HG03103 (cell line): ENCODE results near the gene SOCS1.

Experiments
- ATAC-seq: cut with Tn5 transposase; IDR thresholded peaks from one replicate; pipeline ENCODE4 v1.9.1; 2021; ENCODE audit warnings: low read depth; ENCODE audit not compliant: unreplicated experiment

The SOCS1 gene

DNA sequence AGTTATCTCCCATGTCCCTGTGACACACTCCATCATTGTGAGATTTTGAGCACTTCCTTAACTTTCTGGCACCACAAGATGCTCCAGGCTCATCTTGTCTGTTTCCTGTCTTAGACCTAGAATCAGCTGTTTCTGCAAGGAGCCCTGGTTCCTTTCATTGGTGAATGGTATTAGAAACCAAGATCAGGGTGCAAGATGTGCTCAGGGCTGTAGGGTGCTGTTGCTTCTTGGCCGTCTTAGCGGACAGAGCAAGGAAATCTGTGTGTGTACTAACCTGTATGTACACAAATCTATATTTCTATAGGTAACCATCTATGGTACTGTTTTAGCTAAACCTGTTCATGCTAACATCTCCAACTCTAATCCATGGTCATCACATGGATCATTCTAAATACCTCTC lies 33.2 kb upstream of the SOCS1 start:
- no peak for ATAC-seq

DNA sequence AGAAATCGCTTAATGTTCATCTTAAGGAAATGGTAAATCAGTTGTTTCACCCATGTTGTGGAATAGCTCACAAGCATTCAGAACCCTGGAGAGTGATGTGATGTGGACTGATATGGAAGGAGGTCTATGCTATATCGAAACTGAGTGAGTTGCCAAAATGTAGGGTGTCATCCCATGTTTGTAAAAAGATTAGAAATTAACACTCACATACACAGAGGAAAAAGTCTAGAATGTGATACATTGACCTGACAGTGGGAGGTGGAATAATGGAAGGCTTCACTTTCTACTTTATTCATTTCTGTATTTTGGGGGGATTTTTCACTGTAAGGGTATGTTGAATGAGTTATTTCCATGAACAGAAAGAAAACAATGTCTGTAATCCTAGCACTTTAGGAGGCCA lies 29.8 kb upstream of the SOCS1 start:
- no peak for ATAC-seq

DNA sequence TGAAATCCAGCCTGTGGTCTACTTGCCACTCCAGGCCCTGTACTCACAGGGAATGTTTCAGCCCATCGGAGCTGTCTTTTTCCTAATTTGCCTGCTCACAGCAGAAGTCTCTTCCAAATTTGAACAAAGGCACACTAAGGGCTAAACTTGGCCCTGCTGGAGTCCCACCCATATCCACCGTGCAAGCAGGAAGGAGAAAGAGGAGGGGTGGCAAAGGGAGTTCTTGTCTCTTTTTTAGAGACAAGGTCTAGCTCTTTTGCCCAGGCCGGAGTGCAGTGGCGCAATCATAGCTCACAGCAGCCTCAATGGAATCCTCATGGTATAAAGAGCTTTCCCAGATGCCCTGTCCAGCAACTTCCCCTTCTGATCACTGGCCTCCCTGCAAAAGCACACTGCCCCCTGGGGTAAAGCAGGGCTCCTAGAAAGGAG lies 27.8 kb upstream of the SOCS1 start:
- ATAC-seq: no peak

DNA sequence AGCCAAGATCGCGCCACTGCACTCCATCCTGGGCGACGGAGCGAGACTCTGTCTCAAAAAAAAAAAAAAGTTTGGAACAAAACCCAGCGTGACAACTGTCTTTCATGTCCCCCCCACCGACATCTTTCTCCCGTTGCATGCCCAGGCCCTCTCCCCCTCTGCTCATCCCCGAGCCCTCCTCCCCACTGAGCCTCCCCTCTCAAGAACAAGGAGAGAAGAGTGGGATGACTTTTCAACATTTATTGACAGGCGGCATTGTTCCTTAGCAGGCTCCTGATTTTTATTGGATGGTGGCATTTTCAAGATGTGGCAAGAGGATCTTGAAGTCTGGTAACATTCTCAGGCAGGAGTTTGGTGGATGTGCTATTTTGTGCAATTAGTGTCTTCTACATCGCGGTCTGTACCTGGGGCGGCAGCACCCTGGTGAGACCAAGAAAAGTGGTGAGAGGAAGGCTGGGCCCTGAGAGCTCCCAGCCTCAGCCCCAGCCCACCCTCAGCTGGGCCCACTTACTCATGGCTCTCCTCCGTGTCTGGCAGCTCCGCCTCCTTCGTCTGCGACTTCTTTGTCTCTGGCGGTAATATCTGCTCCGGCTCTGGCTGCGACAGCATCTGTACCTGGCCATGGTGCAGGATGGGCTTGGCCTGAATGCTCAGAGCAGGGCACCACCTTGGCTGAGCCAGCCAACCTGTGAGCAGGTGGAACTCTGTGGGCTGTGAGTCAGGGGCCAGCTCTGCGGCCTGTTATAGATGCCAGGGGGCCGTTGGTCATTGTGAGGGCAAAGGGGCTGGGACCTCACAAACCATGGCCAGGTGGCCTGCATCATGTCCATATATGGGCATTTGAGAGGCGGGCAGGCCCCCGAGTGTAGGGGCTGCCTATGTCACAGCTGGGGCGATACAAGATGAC lies 24.9 kb upstream of the SOCS1 start, which contains the start of gene PRM1:
Gene PRM1, minus strand, starts transcription at position 715 of the 907 bp plus-strand sequence. Its CDS starts 92 bp downstream, at position 623.
- no peak for ATAC-seq

DNA sequence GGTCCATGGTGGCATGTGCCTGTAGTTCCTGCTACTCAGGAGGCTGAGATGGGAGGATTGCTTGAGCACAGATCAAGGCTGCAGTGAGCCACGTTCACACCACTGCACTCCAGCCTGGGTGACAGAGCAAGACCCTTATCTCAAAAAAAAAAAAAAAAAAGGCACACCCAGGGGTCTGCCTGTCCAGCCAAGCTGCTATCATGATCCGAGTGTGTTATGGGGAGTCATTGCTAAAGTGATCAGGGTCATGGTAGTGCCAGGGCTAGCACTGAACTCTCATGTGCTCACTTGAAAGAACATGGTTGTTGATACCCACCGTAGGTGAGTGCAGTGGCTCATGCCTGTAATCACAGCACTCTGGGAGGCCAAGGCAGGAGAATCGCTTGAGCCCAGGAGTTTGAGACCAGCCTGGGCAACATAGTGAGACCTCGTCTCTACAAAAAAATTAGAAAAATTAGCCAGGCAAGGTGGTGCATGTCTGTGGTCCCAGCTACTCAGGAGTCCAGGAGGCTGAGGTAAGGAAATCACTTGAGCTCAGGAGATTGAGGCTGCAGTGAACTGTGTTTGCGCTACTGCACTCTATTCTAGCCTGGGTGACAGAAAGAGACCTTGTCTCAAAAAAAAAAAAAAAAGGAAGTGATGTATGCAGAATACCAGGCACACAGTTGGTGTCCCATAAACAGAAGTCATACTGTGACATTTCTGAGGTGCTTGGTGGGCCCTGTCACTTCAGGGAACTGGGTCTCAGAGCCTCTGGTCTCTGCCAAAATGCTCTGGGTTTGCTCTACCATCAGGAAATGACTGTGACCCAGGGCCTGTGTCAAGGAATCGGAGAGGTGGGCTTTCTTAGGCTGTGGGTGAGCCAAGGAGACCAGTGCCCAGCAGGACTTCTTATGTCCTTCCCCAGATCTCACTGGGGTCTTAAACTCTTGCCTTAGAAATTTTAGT lies 23.0 kb upstream of the SOCS1 start:
- no peak for ATAC-seq

DNA sequence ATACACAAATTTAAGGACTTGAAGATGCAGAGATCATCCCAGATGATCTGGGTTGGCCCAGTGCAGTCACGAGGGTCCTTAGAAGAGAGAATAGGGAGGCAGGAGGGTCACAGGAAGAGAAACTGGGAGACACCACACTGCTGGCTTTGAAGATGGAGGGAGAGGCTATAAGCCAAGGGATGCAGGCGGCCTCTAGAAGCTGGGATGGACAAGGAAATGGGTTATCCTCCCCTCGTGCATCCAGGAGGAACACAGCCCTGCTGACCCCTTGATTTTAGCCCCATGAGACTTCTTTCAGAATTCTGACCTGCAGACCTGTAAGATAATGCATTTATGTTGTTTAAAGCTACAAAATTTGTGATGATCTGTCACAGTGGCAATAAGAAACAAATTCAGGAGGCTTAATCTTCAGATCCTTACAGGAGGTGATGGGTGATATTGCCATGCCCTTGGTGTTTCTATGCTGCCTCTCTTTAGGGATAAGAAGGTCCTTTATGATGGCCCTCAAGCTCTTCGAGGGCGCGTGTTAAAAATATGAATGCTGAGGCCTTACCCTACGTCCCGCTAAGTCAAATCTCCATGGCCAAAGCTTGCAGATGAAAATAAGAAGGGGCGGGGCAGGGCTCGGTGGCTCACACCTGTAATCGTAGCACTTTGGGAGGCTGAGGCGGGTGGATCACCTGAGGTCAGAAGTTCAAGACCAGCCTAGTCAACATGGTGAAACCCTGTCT lies 21.8 kb upstream of the SOCS1 start:
- no peak for ATAC-seq

DNA sequence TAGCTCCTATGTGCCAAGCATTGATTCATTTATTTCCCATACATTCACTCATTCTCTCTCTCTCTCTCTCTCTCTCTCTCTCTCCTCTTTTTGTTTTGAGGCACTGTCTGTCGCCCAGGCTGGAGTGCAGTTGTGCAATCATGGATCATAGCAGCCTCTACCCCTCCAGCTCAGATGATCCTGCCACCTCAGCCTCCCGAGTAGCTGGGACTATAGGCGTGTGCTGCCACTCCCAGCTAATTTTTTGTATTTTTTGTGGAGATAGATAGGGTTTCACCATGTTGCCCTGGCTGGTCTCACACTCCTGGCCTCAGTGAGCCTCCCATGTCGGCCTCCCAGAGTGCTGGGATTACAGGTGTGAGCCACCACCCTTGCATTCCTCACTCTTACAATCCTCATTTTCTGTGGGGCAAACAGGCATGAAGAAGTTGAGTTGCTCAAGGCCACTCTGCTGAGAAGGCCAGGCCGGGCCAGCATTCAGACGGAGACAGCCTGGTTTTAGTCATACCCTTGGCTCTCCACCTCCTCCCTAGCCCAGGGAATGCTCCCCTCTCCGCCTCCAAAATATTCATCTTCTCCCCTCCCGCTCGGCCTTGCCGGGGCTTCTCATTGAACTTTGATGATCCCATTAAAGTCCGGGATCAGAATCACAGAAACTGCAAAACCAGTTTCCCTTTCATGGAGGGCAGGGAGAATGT lies 21.0 kb upstream of the SOCS1 start:
- no peak for ATAC-seq

DNA sequence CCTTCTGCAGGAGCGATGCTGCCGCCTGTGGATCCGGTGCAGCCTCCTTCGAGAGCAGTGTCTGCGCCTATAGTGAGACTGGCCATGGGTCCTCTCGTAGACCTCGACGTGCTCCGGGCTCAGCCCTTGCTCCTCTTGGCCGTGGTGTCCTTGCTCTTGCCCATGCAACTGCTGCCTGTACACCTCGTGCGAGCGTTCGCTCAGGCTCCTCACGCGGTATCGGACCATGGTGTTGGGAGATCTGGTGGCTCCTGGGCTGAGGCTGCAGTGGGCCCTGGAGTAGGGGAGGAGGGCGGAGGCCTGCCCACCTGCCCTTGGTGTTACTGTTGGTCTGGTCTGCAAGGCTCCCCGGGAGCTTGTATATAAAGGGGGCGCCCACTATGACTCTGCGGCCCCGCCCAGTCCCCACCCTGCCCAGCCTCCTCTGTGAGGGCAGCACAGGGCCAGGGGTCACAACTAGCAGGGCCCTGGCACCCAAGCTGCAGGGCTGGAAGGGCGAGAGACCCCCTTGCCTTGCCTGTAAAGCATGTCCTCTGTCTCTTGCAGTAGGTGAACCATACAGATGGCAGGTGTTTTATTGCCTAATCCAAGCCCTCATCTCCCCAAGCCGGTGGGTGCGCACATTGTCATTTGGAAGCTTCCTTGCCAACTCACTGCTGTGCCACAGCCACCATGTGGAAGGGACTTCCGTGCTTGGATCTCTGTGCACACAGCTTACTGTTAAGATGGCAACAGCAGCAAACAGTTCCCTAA lies 20.3 kb upstream of the SOCS1 start, which contains the start of gene PRM2:
Gene PRM2, minus strand, starts transcription at position 338 of the 753 bp plus-strand sequence. Its CDS starts 110 bp downstream, at position 228.
- ATAC-seq: no peak

DNA sequence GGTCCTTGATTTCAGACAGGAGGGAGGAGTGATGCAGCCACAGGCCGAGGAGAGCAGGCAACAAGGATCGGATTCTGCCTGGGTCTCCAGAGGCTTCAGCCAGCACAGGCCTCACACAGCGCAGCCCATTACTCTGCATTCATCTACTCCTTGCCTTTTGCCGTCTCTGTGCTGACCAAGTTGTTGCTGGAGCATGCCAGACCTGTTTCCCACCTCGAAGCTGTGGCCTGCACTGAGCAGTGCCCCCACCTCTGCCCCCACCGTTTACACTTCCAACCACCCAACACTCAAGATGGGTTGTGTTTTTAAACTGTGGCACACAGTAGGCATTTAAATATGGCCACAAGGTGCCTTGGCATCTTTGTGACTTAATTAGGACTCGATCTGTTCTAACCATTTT lies 19.0 kb upstream of the SOCS1 start:
- ATAC-seq: no peak

DNA sequence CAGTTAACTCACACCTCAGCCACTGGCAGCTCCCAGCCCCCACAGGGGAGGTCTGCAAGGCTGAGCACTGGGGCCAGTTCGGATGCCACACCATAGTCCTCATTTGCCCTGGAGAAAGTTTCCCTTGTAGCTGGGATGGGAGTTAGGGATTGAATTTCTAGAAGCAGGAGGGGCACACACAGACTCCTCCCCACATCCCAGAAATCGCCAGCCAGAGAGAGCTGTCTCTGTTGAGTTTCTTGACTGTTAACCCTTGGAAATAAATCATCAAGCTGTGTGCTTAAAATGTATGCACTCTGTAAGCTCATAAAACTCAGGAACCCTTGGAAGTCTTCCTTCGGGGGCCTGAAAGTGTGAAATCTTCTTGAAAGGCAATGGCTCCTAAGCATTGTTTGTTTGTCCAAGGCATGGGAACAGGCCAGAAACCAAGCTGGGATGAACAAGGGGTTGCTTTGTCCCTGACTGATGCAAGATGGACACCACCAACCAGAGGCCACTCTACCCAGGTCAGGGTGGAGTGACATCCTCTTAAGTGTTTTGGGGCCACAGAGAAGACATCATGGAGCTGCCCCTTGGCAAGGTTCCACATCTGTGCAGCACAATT lies 17.8 kb upstream of the SOCS1 start:
- ATAC-seq: no peak

DNA sequence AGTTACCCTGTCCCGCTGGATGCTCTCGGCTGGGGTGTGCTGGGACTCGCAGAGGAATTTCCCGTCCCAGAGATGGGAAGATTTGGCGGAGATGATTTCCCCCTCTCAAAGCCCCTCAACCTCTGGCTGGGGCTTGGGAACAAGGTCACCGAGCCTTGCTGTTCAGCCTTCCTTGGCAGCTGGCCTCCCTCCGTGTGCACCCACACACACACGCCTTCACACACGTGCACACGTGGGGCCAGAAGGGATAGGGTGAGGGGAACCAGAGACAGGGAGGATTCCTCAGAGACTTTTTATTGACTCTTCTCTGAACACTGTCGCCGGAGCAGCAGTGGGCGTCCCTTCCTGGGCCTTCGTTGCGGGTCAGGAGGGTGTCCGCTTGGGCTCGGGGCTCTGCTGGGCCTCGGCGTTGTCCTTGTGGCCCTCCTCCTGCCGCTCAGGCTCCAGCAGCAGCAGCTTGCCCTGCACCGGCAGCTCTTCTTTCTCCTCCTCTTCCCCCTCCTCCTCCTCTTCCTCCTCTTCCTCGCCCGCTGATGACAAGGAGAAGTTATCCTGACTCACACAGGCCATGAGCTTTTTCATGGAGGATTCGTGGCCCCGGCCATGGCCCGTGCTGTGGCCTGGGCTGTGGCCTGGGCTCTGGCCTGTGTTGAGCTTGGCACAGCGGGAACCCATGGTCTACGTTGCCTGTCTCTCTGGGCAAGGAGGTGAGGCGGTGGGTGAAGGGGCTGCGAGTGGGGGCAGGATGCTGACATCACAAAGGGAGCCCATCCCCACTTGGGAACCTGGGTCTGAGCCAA lies 17.1 kb upstream of the SOCS1 start, which contains the start of gene PRM3:
Gene PRM3, minus strand, starts transcription at position 709 of the 800 bp plus-strand sequence. Its CDS starts 34 bp downstream, at position 675.
- no peak for ATAC-seq

DNA sequence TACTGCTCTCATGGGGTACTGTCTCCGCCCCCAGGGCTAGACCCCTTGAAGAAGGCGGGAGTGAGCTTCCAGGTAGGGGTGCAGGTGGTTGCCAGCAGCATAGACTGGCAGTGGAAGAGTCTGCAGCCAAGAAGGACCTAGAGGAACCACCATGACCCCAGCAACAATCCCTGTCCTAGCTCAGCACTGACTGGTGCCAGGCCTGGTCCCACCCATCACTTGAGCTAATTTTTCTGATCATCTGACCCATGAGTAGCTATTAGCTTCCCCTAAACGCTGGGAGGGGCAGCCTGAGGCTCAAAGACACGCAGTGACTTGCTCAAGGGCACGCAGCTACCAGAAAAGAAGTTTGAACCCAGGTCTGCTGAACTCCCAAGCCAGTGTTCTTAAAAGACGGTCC lies 16.5 kb upstream of the SOCS1 start:
- no peak for ATAC-seq

DNA sequence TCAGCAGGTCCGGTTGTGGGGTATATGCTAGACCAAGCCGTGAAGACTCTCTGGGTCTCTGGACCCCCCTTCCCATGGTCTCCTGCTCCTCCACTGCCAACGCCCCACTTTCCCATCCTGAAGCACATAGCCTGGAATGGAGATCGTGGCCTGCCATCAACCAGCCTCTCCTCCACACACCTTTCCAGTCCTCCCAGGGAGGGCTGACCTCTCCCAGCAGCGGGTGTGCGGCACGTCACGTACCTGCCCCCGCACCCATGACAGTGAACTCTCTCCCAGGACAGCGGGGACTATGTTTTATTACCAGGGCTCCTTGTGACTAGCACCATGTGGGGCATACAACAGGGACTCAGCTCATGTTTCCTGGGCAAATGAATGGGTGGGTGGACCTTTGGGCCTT lies 15.6 kb upstream of the SOCS1 start:
- ATAC-seq: no peak

DNA sequence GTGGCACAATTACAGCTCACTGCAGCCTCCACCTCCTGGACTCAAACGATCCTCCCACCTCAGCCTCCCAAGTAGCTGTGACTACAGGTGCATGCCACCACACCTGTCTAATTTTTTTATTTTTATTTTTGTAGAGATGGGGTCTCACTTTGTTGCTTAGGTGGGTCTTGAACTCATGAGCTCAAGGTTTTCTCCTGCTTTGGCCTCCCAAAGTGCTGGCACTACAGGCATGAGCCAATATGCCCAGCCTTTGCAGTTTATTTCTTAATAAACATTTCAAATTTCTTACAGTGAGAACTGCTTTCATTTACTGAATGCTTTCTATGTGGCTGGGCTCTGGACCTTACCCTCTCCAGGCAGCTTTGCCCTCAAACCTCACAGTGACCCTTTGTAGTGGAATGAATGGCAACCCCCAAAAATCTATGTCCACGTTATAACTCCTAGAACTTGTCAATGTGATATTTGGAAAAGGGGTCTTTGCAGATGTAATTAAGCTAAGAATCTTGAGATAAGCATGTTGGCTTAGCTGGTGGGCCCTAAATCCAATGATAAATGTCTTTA lies 14.7 kb upstream of the SOCS1 start:
- ATAC-seq: no peak

DNA sequence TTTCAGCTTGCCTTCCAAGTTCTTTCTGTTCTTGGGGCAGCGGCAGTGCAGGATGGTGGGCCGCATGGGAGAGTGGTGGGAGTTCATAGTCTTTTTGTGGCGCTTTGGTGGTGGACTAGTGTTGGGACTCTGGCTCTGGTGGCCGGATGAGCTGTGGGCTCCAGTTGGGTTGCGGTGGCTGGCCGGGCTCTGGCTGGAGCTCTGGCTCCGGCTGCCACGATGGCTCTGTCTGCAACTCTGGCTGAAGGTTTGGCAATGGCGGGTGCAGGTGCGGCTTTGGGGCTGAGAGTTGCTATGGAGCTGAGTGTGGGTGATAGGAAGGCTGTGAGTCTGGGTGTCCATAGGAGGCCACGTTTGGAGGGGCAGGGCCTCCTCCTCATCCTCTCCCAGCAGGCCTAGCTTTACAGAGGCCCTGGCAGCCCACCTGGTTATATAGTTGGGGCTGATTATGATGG lies 12.9 kb upstream of the SOCS1 start, which contains the start of gene TNP2:
Gene TNP2, minus strand, starts transcription at position 405 of the 455 bp plus-strand sequence. Its CDS starts 63 bp downstream, at position 342.
- ATAC-seq: no peak

DNA sequence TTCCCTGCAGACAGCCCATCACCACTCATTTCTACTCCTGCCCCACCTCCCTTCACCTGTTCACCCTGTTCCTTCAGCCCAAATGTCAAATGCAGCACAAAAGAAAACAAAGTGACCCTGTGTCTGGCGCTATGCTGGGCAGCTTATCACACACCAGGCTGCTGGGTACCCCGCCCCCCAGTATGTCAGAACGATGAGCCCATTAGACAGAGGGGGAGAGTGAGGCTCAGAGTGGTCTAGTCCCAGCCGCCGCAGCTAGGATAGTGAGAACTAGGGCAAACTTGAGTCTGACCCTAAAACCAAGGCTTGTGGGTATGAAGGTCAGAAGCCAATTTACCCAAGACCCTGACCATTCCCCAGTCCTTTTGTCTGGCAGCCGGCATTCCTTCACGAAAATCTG lies 9.1 kb upstream of the SOCS1 start:
- ATAC-seq: no peak

DNA sequence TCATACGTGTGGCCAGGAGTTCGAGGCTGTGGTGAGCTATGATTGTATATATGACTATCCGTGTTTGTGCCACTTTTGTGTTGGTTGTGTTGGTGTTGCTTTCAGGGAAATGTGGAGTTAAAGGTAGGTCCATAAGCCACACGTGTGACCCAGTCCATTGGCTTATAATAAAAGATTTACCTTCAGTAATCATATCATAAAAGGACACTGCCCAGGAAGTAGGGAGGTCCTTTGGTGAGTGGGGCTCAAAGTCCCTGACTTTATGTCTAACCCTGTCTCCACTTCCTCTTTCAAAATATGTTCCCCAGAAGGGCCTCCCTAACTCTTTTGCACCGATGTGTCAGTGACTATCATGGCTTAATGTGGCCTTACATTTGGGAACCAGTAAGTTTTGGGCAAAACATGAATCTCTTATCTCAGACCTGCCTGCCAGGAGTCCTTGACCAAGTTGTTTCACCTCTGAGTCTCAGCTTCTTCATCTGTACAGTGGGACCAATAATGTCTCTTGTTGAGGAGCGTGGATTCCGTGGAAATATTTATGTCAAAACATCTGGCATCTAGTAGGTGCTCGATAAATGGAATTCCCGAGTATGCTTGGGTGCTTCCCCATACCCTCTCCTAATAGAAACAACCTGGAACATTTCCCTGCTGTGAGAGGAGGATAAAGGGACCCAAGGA lies 8.3 kb upstream of the SOCS1 start:
- no peak for ATAC-seq
